ENCODE data around the gene SMAD6. TPM values are rescaled to one million over a fixed set of nuclear protein-coding genes. Genes with fewer than 3 reads are reported as not detected.
A peak's percentile ranks its signal among the peaks of the same experiment; 100 is the strongest.

SMAD6 gene
- total RNA-seq, 1 donor from 2014 or later, result 8.9 TPM

GRCh38 chr15:66767240-66767659, 65.2 kb downstream of the SMAD6 start:
- peak overlapping the region in 1 of 3 donors; percentile 21 for H3K9ac ChIP-seq (ENCODE audit: low read depth in 1 of 3, low read length in 3 of 3)
- no peaks in the 10 kb centered on the region for H3K36me3 ChIP-seq (ENCODE audit: control insufficient read depth in 3 of 3, insufficient read depth in 3 of 3, low read length in 3 of 3)
- peaks cover 21 to 36% (median 22%) of the 10 kb centered on the region in 3 donors for H3K4me1 ChIP-seq (ENCODE audit: control insufficient read depth in 3 of 3, insufficient read depth in 3 of 3, low read length in 3 of 3)
- H3K27ac ChIP-seq (ENCODE audit: low read depth, low read length), result no peak overlapping the region
- peaks cover 0 to 2% (median 0%) of the 10 kb centered on the region in 3 donors for H3K27me3 ChIP-seq (ENCODE audit: control insufficient read depth in 3 of 3, insufficient read depth in 3 of 3, low read length in 3 of 3)
- H3K4me3 ChIP-seq (ENCODE audit: low read length in 3 of 3), result no peak overlapping the region
- no peaks in the 10 kb centered on the region for H3K9me3 ChIP-seq (ENCODE audit: control insufficient read depth in 3 of 3, low read length in 3 of 3)

DNA sequence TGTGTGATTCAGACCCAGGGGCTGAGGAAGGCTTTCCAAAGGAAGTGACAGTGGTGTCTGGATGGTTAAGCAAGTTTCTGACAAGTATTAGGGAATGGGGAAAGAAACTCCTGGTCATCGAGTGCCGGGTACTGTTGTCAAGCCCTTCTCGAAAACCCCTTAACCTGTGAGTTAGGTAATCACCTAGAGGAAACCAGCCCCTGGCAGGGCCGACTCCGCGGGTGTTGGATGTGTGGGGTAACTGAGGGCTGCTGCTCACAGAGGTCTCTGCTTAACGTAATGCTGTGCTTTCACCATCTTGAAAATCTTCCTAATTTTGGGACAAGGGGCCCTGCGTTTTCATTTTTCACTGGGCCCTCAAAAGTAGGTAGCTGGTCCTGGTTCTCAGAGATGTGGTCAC, 67.0 kb downstream of the SMAD6 start:
- Histone ChIP-seq H3K27ac (ENCODE audit: low read depth, low read length) (no peak overlapping the region), H3K4me3 (ENCODE audit: low read length in 3 of 3) (no peak overlapping the region), H3K27me3 (ENCODE audit: control insufficient read depth in 3 of 3, insufficient read depth in 3 of 3, low read length in 3 of 3) (peaks cover 0 to 2% (median 0%) of the 10 kb centered on the region in 3 donors), H3K9ac (ENCODE audit: low read depth in 1 of 3, low read length in 3 of 3) (no peak overlapping the region), H3K4me1 (ENCODE audit: control insufficient read depth in 3 of 3, insufficient read depth in 3 of 3, low read length in 3 of 3) (peaks cover 18 to 33% (median 21%) of the 10 kb centered on the region in 3 donors), H3K36me3 (ENCODE audit: control insufficient read depth in 3 of 3, insufficient read depth in 3 of 3, low read length in 3 of 3) (no peaks in the 10 kb centered on the region), H3K9me3 (ENCODE audit: control insufficient read depth in 3 of 3, low read length in 3 of 3) (no peaks in the 10 kb centered on the region)

- Histone ChIP-seq H3K27me3 (ENCODE audit: control insufficient read depth in 3 of 3, insufficient read depth in 3 of 3, low read length in 3 of 3) (peaks cover 0 to 2% (median 0%) of the 10 kb centered on the region in 3 donors), H3K9me3 (ENCODE audit: control insufficient read depth in 3 of 3, low read length in 3 of 3) (no peaks in the 10 kb centered on the region), H3K4me3 (ENCODE audit: low read length in 3 of 3) (no peak overlapping the region), H3K27ac (ENCODE audit: low read depth, low read length) (no peak overlapping the region), H3K36me3 (ENCODE audit: control insufficient read depth in 3 of 3, insufficient read depth in 3 of 3, low read length in 3 of 3) (no peaks in the 10 kb centered on the region), H3K9ac (ENCODE audit: low read depth in 1 of 3, low read length in 3 of 3) (no peak overlapping the region), H3K4me1 (ENCODE audit: control insufficient read depth in 3 of 3, insufficient read depth in 3 of 3, low read length in 3 of 3) (peaks cover 24 to 35% (median 25%) of the 10 kb centered on the region in 3 donors)
These were observed 68.7 kb downstream of the SMAD6 start for GRCh38 chr15:66770518-66771350.

- Histone ChIP-seq H3K36me3 (ENCODE audit: control insufficient read depth in 3 of 3, insufficient read depth in 3 of 3, low read length in 3 of 3) (no peaks in the 10 kb centered on the region), H3K27ac (ENCODE audit: low read depth, low read length) (no peak overlapping the region), H3K9me3 (ENCODE audit: control insufficient read depth in 3 of 3, low read length in 3 of 3) (no peaks in the 10 kb centered on the region), H3K27me3 (ENCODE audit: control insufficient read depth in 3 of 3, insufficient read depth in 3 of 3, low read length in 3 of 3) (peaks cover 0 to under 1% (median 0%) of the 10 kb centered on the region in 3 donors), H3K9ac (ENCODE audit: low read depth in 1 of 3, low read length in 3 of 3) (no peak overlapping the region), H3K4me1 (ENCODE audit: control insufficient read depth in 3 of 3, insufficient read depth in 3 of 3, low read length in 3 of 3) (peaks cover 19 to 35% (median 20%) of the 10 kb centered on the region in 3 donors), H3K4me3 (ENCODE audit: low read length in 3 of 3) (no peak overlapping the region)
These were observed 69.3 kb downstream of the SMAD6 start for GRCh38 chr15:66771351-66771650.

DNA sequence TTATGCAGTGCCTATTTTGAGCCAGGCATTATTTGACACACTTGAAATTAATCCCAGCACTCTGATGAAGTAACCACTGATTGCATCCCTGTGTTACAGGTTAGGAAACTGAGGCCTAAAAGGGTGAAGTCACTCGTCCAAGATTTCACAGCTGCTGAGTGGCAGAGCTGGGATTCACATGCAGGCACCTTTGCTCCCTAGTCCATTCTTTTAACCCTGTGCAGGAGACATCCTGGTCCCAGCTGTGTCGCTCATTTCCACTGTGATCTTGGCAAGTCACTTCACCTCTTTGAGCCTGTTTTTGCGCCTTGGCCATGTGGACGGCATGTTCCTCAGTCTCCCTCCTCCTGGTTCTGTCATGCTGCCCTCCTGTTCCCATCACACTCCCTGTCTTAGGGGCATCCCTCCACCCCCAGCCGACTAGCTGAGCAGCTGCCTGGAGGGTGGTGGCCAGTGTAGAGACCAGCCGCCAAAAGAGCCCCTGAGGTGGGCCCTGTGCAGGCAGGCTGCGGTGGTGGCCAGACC, 70.6 kb downstream of the SMAD6 start:
- no peaks in the 10 kb centered on the region for H3K36me3 ChIP-seq (ENCODE audit: control insufficient read depth in 3 of 3, insufficient read depth in 3 of 3, low read length in 3 of 3)
- H3K27ac ChIP-seq (ENCODE audit: low read depth, low read length), result no peak overlapping the region
- H3K9me3 ChIP-seq (ENCODE audit: control insufficient read depth in 3 of 3, low read length in 3 of 3), result no peaks in the 10 kb centered on the region
- no peak overlapping the region for H3K4me3 ChIP-seq (ENCODE audit: low read length in 3 of 3)
- H3K4me1 ChIP-seq (ENCODE audit: control insufficient read depth in 3 of 3, insufficient read depth in 3 of 3, low read length in 3 of 3), result peaks cover 17 to 31% (median 18%) of the 10 kb centered on the region in 3 donors
- no peaks in the 10 kb centered on the region for H3K27me3 ChIP-seq (ENCODE audit: control insufficient read depth in 3 of 3, insufficient read depth in 3 of 3, low read length in 3 of 3)
- H3K9ac ChIP-seq (ENCODE audit: low read depth in 1 of 3, low read length in 3 of 3), result no peak overlapping the region

DNA sequence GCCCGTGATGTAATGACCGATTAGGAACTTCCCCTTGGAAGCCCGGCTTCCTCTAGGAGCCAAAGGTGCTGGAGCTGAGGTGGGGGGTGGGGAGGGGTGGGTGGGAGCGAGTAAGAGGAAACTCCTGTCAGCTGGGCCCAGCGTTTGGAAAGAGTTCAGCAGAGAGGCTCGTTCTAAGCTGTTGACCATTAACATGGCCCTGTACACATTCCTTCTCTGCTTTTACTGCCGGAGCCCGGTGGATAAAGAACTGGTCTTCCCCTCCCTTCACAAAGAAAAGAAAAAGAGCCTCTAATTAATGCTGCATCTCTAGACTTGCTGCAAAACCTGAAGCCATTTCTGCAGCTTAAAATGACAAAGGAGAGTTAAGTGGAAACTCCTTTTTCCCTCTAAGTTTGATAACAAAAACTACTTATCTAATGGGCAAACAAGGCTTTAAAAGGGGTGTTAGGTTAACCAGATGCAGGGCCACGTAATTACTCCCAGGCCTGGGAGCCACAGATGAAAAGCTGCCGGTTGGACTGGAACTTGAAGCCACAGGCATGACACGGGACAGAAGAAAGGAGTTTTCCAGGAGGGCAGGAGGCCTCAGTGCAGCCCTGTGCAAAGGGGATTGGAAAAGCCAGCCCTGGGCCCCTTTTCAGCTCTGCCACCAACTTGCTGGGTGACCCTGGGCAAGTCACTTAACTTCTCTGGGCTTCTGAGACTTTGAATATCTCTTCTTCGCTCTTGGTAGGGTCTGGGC, 71.3 kb downstream of the SMAD6 start:
- H3K4me1 ChIP-seq (ENCODE audit: control insufficient read depth in 3 of 3, insufficient read depth in 3 of 3, low read length in 3 of 3), result peaks cover 17 to 31% (median 18%) of the 10 kb centered on the region in 3 donors
- no peaks in the 10 kb centered on the region for H3K36me3 ChIP-seq (ENCODE audit: control insufficient read depth in 3 of 3, insufficient read depth in 3 of 3, low read length in 3 of 3)
- no peaks in the 10 kb centered on the region for H3K9me3 ChIP-seq (ENCODE audit: control insufficient read depth in 3 of 3, low read length in 3 of 3)
- H3K27ac ChIP-seq (ENCODE audit: low read depth, low read length), result peak overlapping the region; percentile 30
- no peaks in the 10 kb centered on the region for H3K27me3 ChIP-seq (ENCODE audit: control insufficient read depth in 3 of 3, insufficient read depth in 3 of 3, low read length in 3 of 3)
- H3K9ac ChIP-seq (ENCODE audit: low read depth in 1 of 3, low read length in 3 of 3), result peak overlapping the region in 1 of 3 donors; percentile 66
- no peak overlapping the region for H3K4me3 ChIP-seq (ENCODE audit: low read length in 3 of 3)

DNA sequence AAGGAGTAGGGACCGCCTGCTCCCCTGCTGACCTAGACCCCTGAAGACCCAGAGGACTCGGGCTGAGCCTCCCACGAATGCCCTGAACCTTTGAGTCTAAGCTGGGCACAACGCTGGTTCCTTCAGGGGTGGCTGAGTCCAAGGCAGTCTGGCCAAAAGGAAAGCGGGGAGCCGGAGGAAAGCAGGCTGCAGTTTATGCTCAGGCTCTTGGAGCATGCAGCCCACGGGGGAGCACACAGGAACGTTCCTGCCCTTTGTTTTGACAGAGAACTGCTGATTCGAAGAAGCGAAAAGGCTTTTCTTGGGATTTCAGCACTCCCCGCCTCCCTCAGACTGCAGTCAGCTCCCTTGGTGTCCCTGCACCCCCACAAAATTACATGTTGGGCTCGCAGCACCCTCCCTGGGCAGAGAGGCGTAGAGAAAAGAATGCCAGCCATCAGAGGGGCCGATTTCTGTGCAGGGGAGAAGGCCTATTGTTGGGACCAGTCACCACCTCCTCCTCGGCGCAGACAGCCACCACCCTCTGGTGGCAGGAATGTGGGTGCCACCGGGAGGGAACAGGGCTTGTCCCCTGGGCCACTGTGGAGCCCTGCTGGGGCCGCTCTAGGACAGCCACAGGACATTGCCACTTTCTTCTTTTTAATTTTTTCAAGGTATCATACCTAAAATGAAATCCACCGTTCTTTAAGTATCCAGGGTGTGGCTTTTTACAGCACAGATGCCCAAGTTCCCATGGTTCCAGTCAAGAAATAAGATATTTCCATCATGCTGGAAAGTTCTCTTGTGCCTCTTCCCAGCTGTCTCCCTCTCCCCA, 72.2 kb downstream of the SMAD6 start:
- Histone ChIP-seq H3K27ac (ENCODE audit: low read depth, low read length) (peak overlapping the region; percentile 30), H3K4me1 (ENCODE audit: control insufficient read depth in 3 of 3, insufficient read depth in 3 of 3, low read length in 3 of 3) (peaks cover 17 to 31% (median 18%) of the 10 kb centered on the region in 3 donors), H3K9me3 (ENCODE audit: control insufficient read depth in 3 of 3, low read length in 3 of 3) (no peaks in the 10 kb centered on the region), H3K9ac (ENCODE audit: low read depth in 1 of 3, low read length in 3 of 3) (peak overlapping the region in 1 of 3 donors; percentile 66), H3K4me3 (ENCODE audit: low read length in 3 of 3) (peak overlapping the region in 1 of 3 donors; percentile 22), H3K27me3 (ENCODE audit: control insufficient read depth in 3 of 3, insufficient read depth in 3 of 3, low read length in 3 of 3) (no peaks in the 10 kb centered on the region), H3K36me3 (ENCODE audit: control insufficient read depth in 3 of 3, insufficient read depth in 3 of 3, low read length in 3 of 3) (no peaks in the 10 kb centered on the region)

DNA sequence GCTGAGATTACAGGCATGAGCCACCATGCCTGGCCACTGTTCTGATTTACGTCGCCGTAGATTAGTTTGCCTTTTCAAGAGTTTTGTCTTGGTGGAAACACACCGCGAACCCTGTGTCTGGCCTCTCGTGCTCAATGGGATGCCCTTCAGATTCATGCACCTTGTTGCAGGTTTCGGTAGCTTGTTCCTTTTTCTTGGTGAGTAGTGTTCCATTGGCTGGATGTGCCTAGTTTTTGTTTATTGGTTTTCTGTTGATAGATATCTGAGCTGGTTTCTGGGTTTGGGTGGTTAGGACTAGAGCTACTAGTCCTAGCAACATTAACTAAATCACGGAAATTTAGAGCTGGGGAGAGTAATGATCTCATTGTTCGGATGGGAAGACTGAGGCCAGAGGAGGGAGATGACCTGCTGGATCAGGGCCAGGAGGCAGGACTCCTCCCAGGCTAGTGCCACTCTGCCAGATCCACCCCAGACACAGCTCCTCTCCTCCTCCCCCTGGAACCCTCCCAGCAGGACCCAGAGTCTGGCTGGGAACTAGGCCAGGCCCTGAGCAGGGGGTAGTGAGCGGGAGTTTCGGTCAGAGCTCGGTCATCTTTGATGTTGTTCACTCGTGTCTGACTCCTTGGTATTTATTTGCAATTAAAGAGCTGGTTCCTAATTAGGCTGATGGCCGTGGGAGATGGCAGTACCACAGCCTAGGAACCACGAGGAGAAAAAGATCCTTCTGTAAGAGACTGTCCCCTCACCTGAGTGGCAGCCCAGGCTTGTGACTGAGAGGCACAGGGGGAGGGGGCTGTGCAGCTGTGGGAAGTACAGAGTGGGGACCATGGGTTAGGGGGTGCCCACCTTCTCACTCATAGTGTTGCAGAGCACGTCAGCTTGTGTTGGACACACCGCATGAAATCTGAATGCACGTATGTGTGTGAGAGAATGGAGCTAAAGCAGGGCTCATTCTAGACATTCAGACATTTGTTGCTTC, 73.4 kb downstream of the SMAD6 start:
- H3K27ac ChIP-seq (ENCODE audit: low read depth, low read length), result no peak overlapping the region
- no peaks in the 10 kb centered on the region for H3K9me3 ChIP-seq (ENCODE audit: control insufficient read depth in 3 of 3, low read length in 3 of 3)
- H3K27me3 ChIP-seq (ENCODE audit: control insufficient read depth in 3 of 3, insufficient read depth in 3 of 3, low read length in 3 of 3), result no peaks in the 10 kb centered on the region
- H3K36me3 ChIP-seq (ENCODE audit: control insufficient read depth in 3 of 3, insufficient read depth in 3 of 3, low read length in 3 of 3), result no peaks in the 10 kb centered on the region
- no peak overlapping the region for H3K4me3 ChIP-seq (ENCODE audit: low read length in 3 of 3)
- H3K4me1 ChIP-seq (ENCODE audit: control insufficient read depth in 3 of 3, insufficient read depth in 3 of 3, low read length in 3 of 3), result peaks cover 17 to 31% (median 18%) of the 10 kb centered on the region in 3 donors
- peak overlapping the region in 1 of 3 donors; percentile 25 for H3K9ac ChIP-seq (ENCODE audit: low read depth in 1 of 3, low read length in 3 of 3)

DNA sequence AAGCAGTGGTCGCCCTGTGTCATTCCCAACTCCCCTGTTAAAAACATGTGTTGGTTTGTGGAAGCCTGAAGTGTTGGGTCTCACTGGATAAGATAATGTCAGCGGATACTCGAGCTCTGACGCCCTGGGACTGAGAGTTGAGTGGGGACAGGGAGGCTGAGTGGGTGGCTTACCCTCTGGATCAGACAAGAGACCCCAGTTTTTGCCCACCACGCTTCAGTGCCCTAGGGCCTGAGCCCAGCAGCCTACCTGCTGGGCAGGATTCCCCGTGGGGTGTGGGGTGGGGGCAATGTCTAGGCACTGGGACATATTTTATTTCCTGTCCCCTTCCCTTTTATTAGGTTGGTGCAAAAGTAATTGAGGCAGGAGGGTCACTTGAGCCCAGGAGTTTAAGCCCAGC, 75.0 kb downstream of the SMAD6 start:
- Histone ChIP-seq H3K4me1 (ENCODE audit: control insufficient read depth in 3 of 3, insufficient read depth in 3 of 3, low read length in 3 of 3) (peaks cover 17 to 28% (median 18%) of the 10 kb centered on the region in 3 donors), H3K36me3 (ENCODE audit: control insufficient read depth in 3 of 3, insufficient read depth in 3 of 3, low read length in 3 of 3) (peaks cover 0 to 2% (median 0%) of the 10 kb centered on the region in 3 donors), H3K4me3 (ENCODE audit: low read length in 3 of 3) (no peak overlapping the region), H3K27ac (ENCODE audit: low read depth, low read length) (no peak overlapping the region), H3K9me3 (ENCODE audit: control insufficient read depth in 3 of 3, low read length in 3 of 3) (no peaks in the 10 kb centered on the region), H3K9ac (ENCODE audit: low read depth in 1 of 3, low read length in 3 of 3) (no peak overlapping the region), H3K27me3 (ENCODE audit: control insufficient read depth in 3 of 3, insufficient read depth in 3 of 3, low read length in 3 of 3) (no peaks in the 10 kb centered on the region)
